Adrenal gland (tissue), 12 donors: Measurements from ENCODE around the gene TMEM38A. TPM values are rescaled to one million over a fixed set of nuclear protein-coding genes. Genes with fewer than 3 reads are reported as not detected.

Source experiments
- DNase-seq, 7 donors: peaks; one replicate each; pipeline ENCODE4 v3.0.0-alpha.2; 2019 to 2020
- H3K27ac ChIP-seq, 5 donors: fragments of 200-600 bp; sonication (generic) in 4 of 5; 1 replicate in 3 of 5; 2 replicates in 2 of 5; pipeline versions ENCODE4 v1.5.1 to v1.8.0; 2016 to 2020; ENCODE audit warnings: mild to moderate bottlenecking in 1 of 5
- H3K27me3 ChIP-seq: fragments of 200-600 bp; 2 replicates; pipeline ENCODE4 v1.8.0; 2021
- H3K36me3 ChIP-seq, 2 donors: fragments of 200-600 bp; replicated peaks in 1 of 2; 1 replicate in 1 of 2; 2 replicates in 1 of 2; pipeline versions ENCODE4 v1.5.1 to v1.8.0; 2018 to 2022
- H3K4me1 ChIP-seq, 2 donors: fragments of 200-600 bp; replicated peaks in 1 of 2; 1 replicate in 1 of 2; 2 replicates in 1 of 2; pipeline versions ENCODE4 v1.5.1 to v1.8.0; 2018 to 2021
- H3K4me3 ChIP-seq, 4 donors: fragments of 200-600 bp; sonication (generic) in 3 of 4; one replicate each; pipeline ENCODE4 v1.5.1; 2016 to 2018
- H3K9me3 ChIP-seq, 3 donors: fragments of 200-600 bp; sonication (generic) in 1 of 3; replicated peaks in 1 of 3; 1 replicate in 2 of 3; 2 replicates in 1 of 3; pipeline versions ENCODE4 v1.5.1 to v1.8.0; 2016 to 2021
- POLR2A ChIP-seq, 2 donors: fragments of 450-650 bp; IDR thresholded peaks; one replicate each; pipeline ENCODE4 v1.6.1; 2017; ENCODE audit warnings: antibody characterized with exemption in 2 of 2, mild to moderate bottlenecking in 2 of 2, moderate library complexity in 1 of 2
- WGBS, 4 donors: extraction: QIAGEN DNeasy Blood & Tissue Kit in 2 of 4; methylation state at CpG; one replicate each; pipeline versions ENCODE4 v1.1.5 to v1.1.7; 2013 to 2017; 5-methylcytosine and 5-hydroxymethylcytosine counted together
- intact Hi-C, 2 donors: fragments of 100-400 bp; cut with DNase I; formaldehyde crosslinking; loops; one replicate each; pipeline versions ENCODE4 v1.14.1 to v1.15.0; 2022 to 2023
- polyA plus RNA-seq, 3 donors: library from polyadenylated mRNA; stranded (reverse); fragments of 200-250 nt in 2 of 3; fragments of 350-450 nt in 1 of 3; fragmentation: Illumina TruSeq in 1 of 3; extraction: RNeasy Lipid Tissue Mini Kit (QIAGEN cat#74804) in 1 of 3; gene quantifications; one replicate each; pipeline ENCODE4 v1.2.3, GENCODE V29; 2013 to 2014
- total RNA-seq, 9 donors: library from RNA; depleted of rRNA in 4 of 9; stranded (reverse); fragments of >200 nt in 4 of 9; fragments of 120-200 nt in 1 of 9; fragmentation: NEBNext Ultra II Directional in 1 of 9; extraction: Animal tissue kit (Norgen Biotek cat#: 25700) in 1 of 9; gene quantifications; one replicate each; pipeline versions ENCODE4 v1.1.0 to v1.2.4, GENCODE V29; 2013 to 2023
- TF ChIP-seq, protein P1 (sequence below), 6 experiments: fragments of 450-650 bp in 4 of 6; fragments of 200-600 bp in 2 of 6; sonication (generic) in 1 of 6; IDR thresholded peaks; 1 replicate in 5 of 6; 2 replicates in 1 of 6; pipeline versions ENCODE4 v1.5.1 to v1.8.0; 2016 to 2021; ENCODE audit warnings: antibody characterized with exemption in 6 of 6, mild to moderate bottlenecking in 2 of 6, moderate library complexity in 1 of 6
- donor health status: healthy with polysubstance abuse.
- donor health status: Bipolar disorder and iron deficiency.
- donor health status: DM: yes; HTN: yes; CAD: no.
- donor health status: DM: no; HTN: no; CAD: no.
- donor health status: DM: no; HTN: no; CAD: no.
- donor health status: DM: yes; HTN: yes; CAD: no.

Gene TMEM38A
- total and polyA plus RNA-seq, 12 donors, result 2.2 to 10.4 (median 5.9) TPM

DNA sequence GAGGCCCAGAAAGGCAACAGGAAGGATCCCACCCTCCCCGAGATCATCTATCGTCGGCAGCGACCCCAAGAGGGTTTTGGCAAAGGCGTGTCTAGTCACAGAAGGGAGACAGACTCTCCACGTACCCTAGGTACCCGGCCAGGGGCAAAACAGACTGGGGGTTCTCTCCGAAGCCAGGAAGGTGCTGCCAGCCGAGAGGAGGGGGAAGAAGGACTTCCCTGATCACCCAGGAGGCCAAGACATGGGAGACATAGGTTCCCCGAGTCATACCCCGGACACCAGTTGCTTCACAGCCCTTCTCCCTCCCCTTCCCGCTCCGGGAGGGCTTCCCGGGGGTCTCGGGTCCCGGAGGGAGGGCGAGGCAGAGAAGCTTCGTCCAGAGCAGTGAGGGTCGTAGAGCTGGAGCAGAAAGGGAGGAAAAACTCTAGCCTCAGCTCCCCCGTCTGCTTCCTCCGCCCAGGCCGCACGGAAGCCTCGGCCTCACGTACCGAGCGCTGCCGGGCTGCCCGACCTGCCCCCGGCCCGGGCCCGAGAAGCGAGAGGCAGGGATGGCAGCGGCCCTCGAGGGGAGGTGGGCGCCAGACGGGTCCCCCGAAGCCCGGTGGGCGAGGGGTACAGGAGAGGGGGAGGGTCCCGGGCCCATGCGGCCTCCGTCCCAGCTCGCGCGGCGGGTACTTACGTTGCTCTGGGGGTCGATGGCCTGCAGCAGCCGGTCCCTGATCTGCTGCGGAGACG lies 33.6 kb upstream of the TMEM38A start:
- Histone ChIP-seq H3K36me3 (peaks cover 0 to 10% of the 10 kb centered on the region in 2 donors), H3K4me1 (peaks cover 30 to 44% of the 10 kb centered on the region in 2 donors), H3K27me3 (no peaks in the 10 kb centered on the region), H3K9me3 (no peaks in the 10 kb centered on the region), H3K4me3 (peak overlapping the region; percentile 51 to 88 (median 81)), H3K27ac (peak overlapping the region; percentile 62 to 99 (median 87))
- DNase-seq, result peak in 4 of 7 donors; percentile 22 to 42 (median 36)
- WGBS, 4 donors, result 0 to 1% (median 0%) methylated on average over 18 to 52 of the region's 52 CpGs
- intact Hi-C loops, result loop anchor here in 1 of 2 donors (10.0 kb wide), 1 partner anchor 53 kb away; the partner anchor contains the start of gene SLC35E1
- TF ChIP-seq, protein P1, sequence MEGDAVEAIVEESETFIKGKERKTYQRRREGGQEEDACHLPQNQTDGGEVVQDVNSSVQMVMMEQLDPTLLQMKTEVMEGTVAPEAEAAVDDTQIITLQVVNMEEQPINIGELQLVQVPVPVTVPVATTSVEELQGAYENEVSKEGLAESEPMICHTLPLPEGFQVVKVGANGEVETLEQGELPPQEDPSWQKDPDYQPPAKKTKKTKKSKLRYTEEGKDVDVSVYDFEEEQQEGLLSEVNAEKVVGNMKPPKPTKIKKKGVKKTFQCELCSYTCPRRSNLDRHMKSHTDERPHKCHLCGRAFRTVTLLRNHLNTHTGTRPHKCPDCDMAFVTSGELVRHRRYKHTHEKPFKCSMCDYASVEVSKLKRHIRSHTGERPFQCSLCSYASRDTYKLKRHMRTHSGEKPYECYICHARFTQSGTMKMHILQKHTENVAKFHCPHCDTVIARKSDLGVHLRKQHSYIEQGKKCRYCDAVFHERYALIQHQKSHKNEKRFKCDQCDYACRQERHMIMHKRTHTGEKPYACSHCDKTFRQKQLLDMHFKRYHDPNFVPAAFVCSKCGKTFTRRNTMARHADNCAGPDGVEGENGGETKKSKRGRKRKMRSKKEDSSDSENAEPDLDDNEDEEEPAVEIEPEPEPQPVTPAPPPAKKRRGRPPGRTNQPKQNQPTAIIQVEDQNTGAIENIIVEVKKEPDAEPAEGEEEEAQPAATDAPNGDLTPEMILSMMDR (IDR thresholded peaks at IDR 0.05), result no peak
- TF ChIP-seq POLR2A (IDR thresholded peaks at IDR 0.05), result no peak

DNA sequence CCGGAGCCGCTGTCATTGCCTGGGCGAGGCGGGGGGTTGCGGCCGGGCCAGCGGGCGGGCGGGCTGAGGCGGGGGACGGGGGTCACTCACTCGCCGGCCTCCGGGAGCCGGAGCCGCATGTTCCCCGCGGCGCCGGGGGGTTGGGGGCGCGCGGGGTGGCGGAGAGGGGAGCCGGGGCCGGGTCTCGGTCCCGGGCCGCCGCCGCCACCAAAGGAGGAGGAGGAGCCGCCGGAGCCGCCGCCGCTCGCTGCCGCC lies 33.1 kb upstream of the TMEM38A start:
- Histone ChIP-seq H3K27ac (peak overlapping the region; percentile 62 to 99 (median 87)), H3K36me3 (peaks cover 0 to 15% of the 10 kb centered on the region in 2 donors), H3K27me3 (no peaks in the 10 kb centered on the region), H3K4me3 (peak overlapping the region; percentile 51 to 88 (median 81)), H3K4me1 (peaks cover 30 to 44% of the 10 kb centered on the region in 2 donors), H3K9me3 (no peaks in the 10 kb centered on the region)
- WGBS, 4 donors, result 0 to 1% methylated on average over 14 to 38 of the region's 38 CpGs; no CpG with 5 or more reads in 2 of the 4 donors
- TF ChIP-seq, protein P1 (IDR thresholded peaks at IDR 0.05), result no peak
- no peak for TF ChIP-seq POLR2A (IDR thresholded peaks at IDR 0.05)
- intact Hi-C loops, result loop anchor here in 1 of 2 donors (10.0 kb wide), 1 partner anchor 53 kb away; the partner anchor contains the start of gene SLC35E1
- DNase-seq, result no peak

DNA sequence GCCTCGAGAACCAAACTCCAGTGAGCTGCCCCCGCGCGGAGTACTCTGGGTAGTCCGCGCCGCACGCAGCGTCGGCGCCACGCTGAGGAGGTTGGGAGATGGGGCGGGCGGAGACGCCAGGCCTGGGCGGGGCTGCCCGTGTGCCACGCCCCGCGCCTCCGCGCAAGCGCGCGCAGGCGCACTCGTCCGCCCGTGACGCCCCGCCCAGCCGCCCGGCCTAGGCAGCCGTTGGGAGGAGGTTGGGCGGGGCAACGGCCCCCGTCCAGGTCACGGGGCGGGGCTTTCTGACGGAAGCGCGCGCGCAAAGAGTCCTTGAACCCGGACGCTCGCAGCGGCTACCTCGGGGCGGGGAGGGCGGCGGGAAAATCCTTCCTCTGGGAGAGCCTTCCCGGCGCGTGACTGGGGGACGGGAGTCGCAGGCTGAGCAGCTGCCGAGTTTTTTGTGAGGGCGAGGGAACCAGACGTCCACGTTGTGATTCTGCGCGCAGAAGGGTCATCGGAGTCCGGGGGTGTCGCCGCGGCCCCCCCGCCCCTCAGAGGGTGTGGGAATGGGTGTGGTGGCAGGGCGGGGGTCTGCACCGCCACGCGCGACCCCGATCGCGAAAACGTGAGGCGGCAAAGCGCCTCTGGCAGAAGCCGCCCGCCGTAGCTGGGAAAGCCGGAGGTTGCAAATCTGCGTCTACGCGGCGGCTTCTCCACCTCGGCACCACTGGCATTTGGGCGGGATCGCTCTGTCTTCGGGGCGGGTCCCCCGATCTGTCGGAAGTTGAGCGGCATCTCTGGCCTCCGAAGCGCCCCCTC lies 32.6 kb upstream of the TMEM38A start, which contains the start of gene MED26:
MED26 (minus strand) TSS at position 22 of the 801 bp plus-strand sequence. CDS start 261 bp downstream, outside the sequence.
- Histone ChIP-seq H3K27ac (peak within 1 kb of the TSS; percentile 87 to 99 (median 96)), H3K9me3 (no peaks in the 10 kb centered on the region), H3K27me3 (no peaks in the 10 kb centered on the region), H3K4me3 (peak within 1 kb of the TSS; percentile 60 to 88 (median 81)), H3K36me3 (peaks cover 0 to 20% of the 10 kb centered on the region in 2 donors), H3K4me1 (peaks cover 30 to 44% of the 10 kb centered on the region in 2 donors)
- intact Hi-C loops, result loop anchor here in 1 of 2 donors (10.0 kb wide), 1 partner anchor 54 kb away; the partner anchor contains the start of gene SLC35E1
- peak; percentile 96 to 98 (median 97) for DNase-seq
- TF ChIP-seq POLR2A (IDR thresholded peaks at IDR 0.05), result peak; percentile 86 to 95
- TF ChIP-seq, protein P1 (IDR thresholded peaks at IDR 0.05), result peak in 1 of 6 experiments; percentile 26
- WGBS, 4 donors, result 0 to 1% (median 0%) methylated on average over 5 to 98 of the region's 98 CpGs; no CpG with 5 or more reads in 1 of the 4 donors
